NCI-H2227 (cell line): ENCODE results near the gene UFSP1.
"Not testable (repeated sequence)": the region's sequence is repeated elsewhere in the genome, so short reads cannot be mapped to it uniquely, and the experiment has no call there.

Source experiments
- DNase-seq: peaks from one replicate; lab custom pipeline; 2025; ENCODE audit not compliant: unreplicated experiment; lab: John Stamatoyannopoulos, UW

The UFSP1 gene

DNA sequence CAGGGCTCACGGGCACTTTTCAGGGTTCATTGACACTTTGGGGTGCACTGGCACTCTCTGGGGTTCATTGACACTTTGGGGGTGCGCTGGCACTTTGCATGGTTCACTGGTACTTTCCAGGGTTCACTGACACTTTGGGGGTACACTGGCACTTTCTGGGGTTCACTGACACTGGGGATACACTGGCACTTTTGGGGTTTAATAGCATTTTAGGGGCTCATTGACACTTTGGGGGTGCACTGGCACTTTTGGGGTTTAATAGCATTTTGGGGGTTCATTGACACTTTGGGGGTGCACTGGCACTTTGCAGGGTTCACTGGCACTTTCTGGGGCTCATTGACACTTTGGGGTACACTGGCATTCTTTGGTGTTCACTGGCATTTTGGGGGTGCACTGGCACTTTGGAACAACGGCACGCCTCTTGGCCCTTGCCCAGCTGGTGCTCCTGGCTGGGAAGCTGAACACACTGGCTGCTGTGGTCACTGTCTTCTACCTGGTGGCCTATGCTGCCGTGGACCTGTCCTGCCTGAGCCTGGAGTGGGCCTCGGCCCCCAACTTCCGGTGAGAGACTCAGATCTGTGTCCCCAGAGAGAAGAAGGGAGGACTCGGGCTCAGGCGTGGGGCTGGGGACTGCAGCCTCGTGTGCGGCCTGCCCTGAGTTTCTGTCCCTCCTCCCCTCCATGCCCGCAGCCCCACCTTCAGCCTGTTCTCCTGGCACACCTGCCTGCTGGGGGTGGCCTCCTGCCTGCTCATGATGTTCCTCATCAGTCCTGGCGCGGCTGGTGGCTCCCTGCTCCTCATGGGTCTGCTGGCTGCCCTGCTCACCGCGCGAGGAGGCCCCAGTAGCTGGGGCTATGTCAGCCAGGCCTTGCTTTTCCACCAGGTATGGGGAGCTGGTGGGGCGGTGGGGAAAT lies 28.6 kb downstream of the UFSP1 start:
- DNase-seq = no peak

DNA sequence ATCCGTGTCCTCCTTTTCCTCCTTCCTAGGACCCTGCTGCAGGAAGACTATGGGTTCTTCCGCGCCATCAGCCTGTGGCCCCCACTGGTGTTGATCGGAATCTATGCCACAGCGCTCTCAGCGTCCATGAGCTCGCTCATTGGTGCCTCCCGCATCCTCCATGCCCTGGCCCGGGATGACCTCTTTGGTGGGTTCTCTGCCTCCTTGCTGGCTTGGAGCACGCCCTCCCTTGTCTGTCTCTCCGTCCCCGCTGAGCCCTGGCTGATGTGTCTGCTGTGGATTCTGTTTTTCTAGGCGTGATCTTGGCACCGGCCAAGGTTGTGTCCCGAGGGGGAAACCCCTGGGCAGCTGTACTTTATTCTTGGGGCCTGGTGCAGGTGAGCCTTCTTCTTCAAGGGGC lies 29.7 kb downstream of the UFSP1 start:
- DNase-seq = no peak

DNA sequence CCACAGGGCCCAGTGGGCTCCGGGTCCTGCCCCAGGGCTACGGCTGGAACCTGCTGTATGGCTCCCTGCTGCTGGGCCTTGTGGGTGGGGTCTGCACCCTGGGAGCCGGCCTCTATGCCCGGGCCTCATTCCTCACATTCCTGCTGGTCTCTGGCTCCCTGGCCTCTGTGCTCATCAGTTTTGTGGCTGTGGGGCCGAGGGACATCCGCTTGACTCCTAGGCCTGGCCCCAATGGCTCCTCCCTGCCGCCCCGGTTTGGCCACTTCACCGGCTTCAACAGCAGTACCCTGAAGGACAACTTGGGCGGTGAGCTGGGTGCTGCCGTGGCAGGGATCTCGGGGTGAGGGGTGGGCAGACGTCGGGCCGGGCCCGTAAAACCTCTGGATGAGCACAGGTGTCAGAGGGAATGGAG lies 32.6 kb downstream of the UFSP1 start:
- DNase-seq = no peak

DNA sequence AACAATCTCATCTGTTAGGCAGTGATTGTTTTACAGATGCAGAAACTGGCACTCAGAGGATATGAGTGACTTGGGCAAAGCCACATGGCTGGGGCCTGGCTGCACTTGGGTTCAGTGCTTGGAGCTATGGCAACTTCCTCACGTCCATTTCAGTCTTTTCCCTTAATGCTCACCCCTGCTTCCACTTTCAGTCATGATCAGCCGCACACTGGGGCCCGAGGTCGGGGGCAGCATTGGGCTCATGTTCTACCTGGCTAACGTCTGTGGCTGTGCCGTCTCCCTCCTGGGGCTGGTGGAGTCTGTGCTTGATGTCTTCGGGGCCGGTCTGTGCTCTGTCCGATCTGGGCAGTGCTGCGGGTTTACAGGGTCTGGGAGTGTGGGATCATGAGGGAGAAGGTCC lies 34.0 kb downstream of the UFSP1 start:
- DNase-seq = no peak

DNA sequence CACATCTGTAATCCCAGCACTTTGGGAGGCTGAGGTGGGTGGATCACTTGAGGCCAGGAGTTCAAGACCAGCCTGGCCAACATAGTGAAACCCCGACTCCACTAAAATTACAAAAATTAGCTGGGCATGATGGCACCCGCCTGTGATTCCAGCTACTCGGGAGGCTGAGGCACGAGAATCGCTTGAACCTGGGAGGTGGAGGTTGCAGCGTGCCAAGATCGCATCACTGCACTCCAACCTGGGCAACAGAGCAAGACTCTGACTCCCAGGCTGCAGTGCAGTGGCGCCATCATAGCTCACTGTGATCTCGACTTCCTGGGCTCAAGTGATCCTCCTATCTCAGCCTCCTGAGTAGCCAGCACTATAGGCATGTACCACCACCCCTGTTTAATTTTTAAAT lies 34.6 kb downstream of the UFSP1 start:
- DNase-seq = not testable (repeated sequence)

DNA sequence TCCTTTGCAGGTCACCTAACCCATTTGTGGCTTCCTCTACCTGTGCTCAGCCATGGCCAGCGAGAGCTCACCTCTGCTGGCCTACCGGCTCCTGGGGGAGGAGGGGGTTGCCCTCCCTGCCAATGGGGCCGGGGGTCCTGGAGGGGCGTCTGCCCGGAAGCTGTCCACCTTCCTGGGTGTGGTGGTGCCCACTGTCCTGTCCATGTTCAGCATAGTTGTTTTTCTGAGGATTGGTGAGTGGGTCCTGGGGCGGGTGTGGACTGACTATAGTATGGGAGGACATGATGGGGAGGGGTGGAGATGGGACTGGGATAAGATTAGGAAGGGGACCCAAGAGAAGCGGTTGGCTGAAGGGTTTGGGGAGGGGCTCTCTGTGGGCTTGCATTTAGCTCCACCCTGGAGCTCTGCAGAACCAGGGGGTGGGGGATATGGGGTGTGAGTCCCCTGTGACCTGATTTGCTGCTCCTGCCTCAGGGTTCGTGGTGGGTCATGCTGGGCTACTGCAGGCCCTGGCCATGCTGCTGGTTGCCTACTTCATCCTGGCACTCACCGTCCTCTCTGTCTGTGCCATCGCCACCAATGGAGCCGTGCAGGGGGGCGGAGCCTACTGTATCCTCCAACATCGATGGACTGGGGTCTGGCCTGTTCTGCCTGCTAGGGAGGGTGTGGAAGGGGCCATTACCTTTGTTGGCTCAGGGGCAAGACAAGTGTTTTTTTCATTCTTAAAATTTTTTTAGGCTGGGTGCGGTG lies 35.2 kb downstream of the UFSP1 start:
- DNase-seq = no peak

DNA sequence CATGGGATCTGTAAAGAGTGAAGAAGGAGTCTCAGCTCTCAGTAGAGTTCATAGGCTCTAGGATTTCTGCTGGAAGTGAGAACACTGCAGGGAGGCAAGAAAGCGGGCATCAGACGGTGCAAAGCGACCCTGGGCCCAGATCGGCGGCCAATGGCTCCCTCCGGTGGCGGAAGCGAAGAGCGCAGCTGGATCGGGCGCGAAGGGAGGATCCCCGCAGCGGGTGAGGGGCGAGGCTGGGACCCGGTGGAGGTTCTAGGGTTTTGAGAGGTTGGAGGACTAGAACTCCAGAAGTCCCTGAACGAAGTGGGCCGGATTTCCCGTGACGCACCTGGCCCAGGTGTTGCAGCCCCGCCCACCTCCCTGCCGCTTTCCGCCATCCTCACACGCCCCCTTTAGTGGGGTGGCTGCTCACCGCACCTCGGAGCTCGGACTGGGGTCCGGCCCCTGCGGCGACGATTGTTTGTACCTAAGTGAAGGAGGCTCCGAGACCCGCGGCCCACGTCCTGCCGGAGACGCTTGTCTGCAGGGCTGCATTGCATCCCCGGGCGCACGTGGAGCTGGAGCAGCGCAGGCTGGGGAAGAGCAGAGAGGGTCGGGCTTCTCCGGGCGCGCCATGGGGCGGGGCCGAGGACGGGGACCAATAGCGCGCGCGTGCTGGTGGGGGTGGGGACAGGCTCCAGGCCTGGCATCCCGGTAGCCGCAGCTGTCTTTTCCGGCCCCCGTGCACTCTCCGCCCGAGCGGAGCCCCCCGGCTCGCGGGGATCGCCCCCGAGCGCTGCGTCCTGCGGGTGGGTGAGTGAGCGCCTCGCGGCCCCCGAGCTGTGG lies 37.3 kb downstream of the UFSP1 start, which contains the start of gene SLC12A9:
SLC12A9 (plus strand) TSS at position 666 of the 825 bp plus-strand sequence. CDS start 1,485 bp downstream, outside the sequence.
- DNase-seq = peak; percentile 95

DNA sequence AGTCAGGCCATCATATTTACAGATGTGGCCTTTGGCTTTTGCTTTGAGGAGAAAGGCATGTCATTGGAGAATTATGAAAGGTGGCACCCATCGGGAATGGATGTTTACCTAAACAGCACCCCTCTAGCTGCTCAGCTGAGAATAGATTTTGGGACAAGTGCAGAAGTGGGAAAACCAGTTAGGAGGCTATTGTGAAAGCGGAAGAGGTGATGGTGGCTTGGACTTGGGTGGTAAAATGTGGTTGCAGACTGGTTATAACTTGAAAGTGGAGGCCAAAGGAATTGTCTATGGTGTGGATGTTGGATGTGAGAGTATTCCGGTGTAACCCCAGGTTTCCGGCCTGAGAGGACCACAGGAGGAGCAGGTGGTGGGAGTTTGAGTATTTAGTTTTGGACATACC lies 42.2 kb downstream of the UFSP1 start:
- DNase-seq = no peak

DNA sequence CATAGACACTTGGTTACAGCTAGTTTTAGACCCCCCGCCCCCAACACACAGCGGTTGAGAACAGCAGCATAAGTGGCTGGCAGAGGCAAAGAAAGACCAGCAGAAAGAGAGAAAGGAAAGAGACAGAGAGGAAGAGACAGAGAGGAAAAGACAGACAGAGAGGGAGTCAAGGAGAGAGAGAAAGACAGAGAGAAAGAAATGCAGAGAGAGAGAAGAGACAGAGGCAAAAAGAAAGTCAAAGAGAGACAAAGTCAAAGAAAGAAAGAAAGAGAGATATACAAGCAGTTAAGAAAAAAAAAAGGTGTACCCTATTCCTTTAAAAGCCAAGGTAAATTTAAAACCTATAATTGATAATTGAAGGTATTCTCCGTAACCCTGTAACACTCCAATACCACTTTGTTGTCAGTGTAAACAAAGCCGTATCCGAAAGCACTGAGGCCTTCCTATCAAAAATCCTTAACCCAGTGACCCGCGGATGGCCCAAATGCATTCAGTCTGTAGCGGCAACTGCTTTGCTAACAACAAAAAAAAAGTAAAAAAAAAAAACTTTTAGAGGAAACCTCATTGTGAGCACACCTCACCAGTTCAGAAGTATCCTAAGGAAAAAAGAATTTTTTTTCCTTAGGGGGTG lies 48.9 kb downstream of the UFSP1 start:
- DNase-seq = no peak

DNA sequence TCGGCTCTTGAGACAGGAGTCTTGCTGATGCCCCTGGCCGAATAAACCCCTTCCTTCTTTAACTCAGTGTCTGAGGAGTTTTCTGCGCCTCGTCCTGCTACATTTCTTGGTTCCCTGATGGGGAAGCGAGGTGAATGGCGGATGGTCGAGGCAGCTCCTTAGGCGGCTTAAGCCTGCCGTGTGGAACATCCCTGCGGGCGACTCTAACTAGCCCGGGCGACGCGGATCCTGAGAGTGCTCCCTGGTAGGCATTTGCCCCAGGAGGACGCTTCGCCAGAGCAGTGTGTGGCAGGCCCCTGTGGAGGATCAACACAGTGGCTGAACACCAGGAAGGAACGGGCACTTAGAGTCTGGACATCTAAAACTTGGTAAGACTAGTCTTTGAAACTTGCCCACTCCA lies 50.2 kb downstream of the UFSP1 start:
- no peak for DNase-seq
